Stomach (tissue), 9 donors: ENCODE data around the gene PGRMC2. TPM values are rescaled to one million over a fixed set of nuclear protein-coding genes. Genes with fewer than 3 reads are reported as not detected.

ENCODE experiments used
- DNase-seq, 2 donors: peaks; one replicate each; pipeline versions ENCODE4 v3.0.0 to v3.0.0-alpha.2; 2013 to 2019
- H3K27ac ChIP-seq, 5 donors: fragments of 200-600 bp in 4 of 5; sonication (generic) in 4 of 5; one replicate each; pipeline ENCODE4 v1.5.1; 2013 to 2019; ENCODE audit warnings: mild to moderate bottlenecking in 1 of 5, moderate library complexity in 1 of 5
- H3K27me3 ChIP-seq, 3 donors: fragments of 200-600 bp; sonication (generic); one replicate each; pipeline ENCODE4 v1.5.1; 2017 to 2019; ENCODE audit warnings: mixed run types in 1 of 3
- H3K36me3 ChIP-seq, 4 donors: fragments of 200-600 bp; sonication (generic); 1 replicate in 3 of 4; 2 replicates in 1 of 4; pipeline ENCODE4 v1.5.1; 2016 to 2019
- H3K4me1 ChIP-seq, 4 donors: fragments of 200-600 bp; sonication (generic); one replicate each; pipeline ENCODE4 v1.5.1; 2016 to 2019
- H3K4me3 ChIP-seq, 4 donors: fragments of 200-600 bp; sonication (generic) in 3 of 4; one replicate each; pipeline ENCODE4 v1.5.1; 2016 to 2019; ENCODE audit warnings: mild to moderate bottlenecking in 1 of 4
- H3K9me3 ChIP-seq, 4 donors: fragments of 200-600 bp; sonication (generic); one replicate each; pipeline ENCODE4 v1.5.1; 2016 to 2019
- EP300 ChIP-seq: sonication (generic); formaldehyde crosslinking; IDR thresholded peaks from one replicate; pipeline ENCODE4 v1.6.1; 2017; ENCODE audit warnings: antibody characterized with exemption
- POLR2A ChIP-seq, 4 donors: fragments of 450-650 bp; IDR thresholded peaks; one replicate each; pipeline ENCODE4 v1.6.1; 2016; ENCODE audit warnings: antibody characterized with exemption in 4 of 4, control low read depth in 2 of 4, mild to moderate bottlenecking in 1 of 4, moderate library complexity in 1 of 4
- POLR2AphosphoS5 ChIP-seq, 3 donors: sonication (generic); formaldehyde crosslinking; IDR thresholded peaks; one replicate each; pipeline ENCODE4 v1.6.1; 2016; ENCODE audit warnings: antibody characterized with exemption in 3 of 3
- WGBS, 5 donors: extraction: QIAGEN DNeasy Blood & Tissue Kit in 3 of 5; methylation state at CpG; one replicate each; pipeline versions ENCODE4 v1.1.5 to v1.1.7; 2013 to 2018; 5-methylcytosine and 5-hydroxymethylcytosine counted together
- intact Hi-C: fragments of 100-400 bp; cut with DNase I; formaldehyde crosslinking; loops from one replicate; pipeline ENCODE4 v1.15.1; 2023; ENCODE audit warnings: low total_unique reads
- polyA plus RNA-seq, 3 donors: library from polyadenylated mRNA; stranded (reverse); fragments of 200-250 nt; gene quantifications; one replicate each; pipeline ENCODE4 v1.2.3, GENCODE V29; 2013
- total RNA-seq, 5 donors: library from RNA; depleted of rRNA; stranded (reverse); fragments of >200 nt; gene quantifications; one replicate each; pipeline versions ENCODE4 v1.1.0 to v1.2.3, GENCODE V29; 2014 to 2016
- TF ChIP-seq, protein P1 (sequence below), 7 experiments: fragments of 450-650 bp in 4 of 7; fragments of 200-600 bp in 3 of 7; sonication (generic) in 3 of 7; IDR thresholded peaks; one replicate each; pipeline ENCODE4 v1.5.1; 2016 to 2019; ENCODE audit warnings: antibody characterized with exemption in 7 of 7, control low read depth in 2 of 7, mild to moderate bottlenecking in 1 of 7
- donor health status: healthy with polysubstance abuse.
- donor health status: Bipolar disorder and iron deficiency.
- donor health status: healthy.

PGRMC2 gene
- total and polyA plus RNA-seq, 8 donors, result 7.2 to 101 (median 38.6) TPM

DNA sequence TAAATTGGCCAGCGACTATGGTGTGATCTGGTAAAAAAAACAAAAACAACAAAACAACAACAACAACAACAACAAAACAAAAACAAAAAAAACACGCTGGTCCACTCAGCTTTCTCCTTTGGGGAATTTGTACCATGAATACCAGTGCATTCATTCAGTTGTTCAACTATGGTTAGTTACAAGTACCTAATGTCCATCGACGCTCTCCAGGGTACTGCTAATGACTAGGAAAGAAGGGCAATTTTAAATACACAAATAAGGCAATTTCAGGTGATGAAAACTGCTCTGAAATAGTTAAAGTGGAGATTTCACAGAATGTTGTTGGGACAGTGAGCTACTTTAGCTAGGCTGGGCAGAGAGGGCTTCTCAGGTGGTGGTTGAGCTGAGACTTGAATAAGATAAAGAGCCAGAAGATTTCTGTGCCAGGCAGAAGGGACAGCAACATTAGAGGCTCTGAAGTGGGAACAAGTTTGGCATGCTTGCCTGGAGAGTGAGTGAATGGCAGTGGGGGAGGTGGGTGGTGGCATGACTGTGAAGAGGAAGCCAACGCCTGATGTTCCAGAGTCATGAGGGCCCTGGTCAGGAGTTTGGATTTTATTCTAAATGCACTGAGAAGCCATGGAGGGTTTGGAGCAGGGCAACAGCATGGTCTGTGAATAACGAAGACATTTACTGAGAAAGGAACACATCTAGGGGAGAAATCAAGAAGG lies 45.9 kb upstream of the PGRMC2 start:
- peaks cover 0 to 6% (median 0%) of the 10 kb centered on the region in 4 donors for H3K4me1 ChIP-seq
- H3K27me3 ChIP-seq, result no peaks in the 10 kb centered on the region
- TF ChIP-seq, protein P1, sequence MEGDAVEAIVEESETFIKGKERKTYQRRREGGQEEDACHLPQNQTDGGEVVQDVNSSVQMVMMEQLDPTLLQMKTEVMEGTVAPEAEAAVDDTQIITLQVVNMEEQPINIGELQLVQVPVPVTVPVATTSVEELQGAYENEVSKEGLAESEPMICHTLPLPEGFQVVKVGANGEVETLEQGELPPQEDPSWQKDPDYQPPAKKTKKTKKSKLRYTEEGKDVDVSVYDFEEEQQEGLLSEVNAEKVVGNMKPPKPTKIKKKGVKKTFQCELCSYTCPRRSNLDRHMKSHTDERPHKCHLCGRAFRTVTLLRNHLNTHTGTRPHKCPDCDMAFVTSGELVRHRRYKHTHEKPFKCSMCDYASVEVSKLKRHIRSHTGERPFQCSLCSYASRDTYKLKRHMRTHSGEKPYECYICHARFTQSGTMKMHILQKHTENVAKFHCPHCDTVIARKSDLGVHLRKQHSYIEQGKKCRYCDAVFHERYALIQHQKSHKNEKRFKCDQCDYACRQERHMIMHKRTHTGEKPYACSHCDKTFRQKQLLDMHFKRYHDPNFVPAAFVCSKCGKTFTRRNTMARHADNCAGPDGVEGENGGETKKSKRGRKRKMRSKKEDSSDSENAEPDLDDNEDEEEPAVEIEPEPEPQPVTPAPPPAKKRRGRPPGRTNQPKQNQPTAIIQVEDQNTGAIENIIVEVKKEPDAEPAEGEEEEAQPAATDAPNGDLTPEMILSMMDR (IDR thresholded peaks at IDR 0.05), result no peak
- TF ChIP-seq POLR2A (IDR thresholded peaks at IDR 0.05) (no peak), POLR2AphosphoS5 (IDR thresholded peaks at IDR 0.05) (no peak), EP300 (no peak)
- H3K36me3 ChIP-seq, result no peaks in the 10 kb centered on the region
- H3K27ac ChIP-seq, result no peak overlapping the region
- no peak for DNase-seq
- no peak overlapping the region for H3K4me3 ChIP-seq
- H3K9me3 ChIP-seq, result no peaks in the 10 kb centered on the region
- WGBS, 5 donors, result 87 to 97% (median 91%) methylated on average over 6 of the region's 6 CpGs
- intact Hi-C loops, result no loop called here

DNA sequence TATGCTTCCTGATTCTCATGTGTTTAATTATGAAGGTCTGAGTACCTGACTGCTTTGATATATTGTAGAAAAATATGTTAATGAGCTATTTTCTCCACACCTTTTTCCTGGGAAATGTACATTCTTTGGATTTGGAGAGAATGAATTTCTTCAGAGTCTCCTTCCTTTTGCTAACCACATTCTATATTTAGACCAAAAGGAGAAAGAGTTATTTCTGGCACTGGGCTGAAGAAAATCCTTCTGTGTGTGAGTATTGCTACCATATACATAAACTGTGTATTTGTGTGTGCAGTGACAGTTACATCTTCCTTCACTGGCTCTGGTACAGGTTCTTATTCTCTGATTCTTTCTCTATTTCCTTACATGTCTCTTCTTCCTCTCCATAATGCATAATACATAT lies 44.5 kb upstream of the PGRMC2 start:
- DNase-seq, result no peak
- TF ChIP-seq POLR2A (IDR thresholded peaks at IDR 0.05), result no peak
- TF ChIP-seq POLR2AphosphoS5 (IDR thresholded peaks at IDR 0.05), result no peak
- no peak for TF ChIP-seq EP300
- TF ChIP-seq, protein P1 (IDR thresholded peaks at IDR 0.05), result no peak
- Histone ChIP-seq H3K9me3 (no peaks in the 10 kb centered on the region), H3K4me3 (no peak overlapping the region), H3K36me3 (no peaks in the 10 kb centered on the region), H3K27ac (no peak overlapping the region), H3K27me3 (no peaks in the 10 kb centered on the region), H3K4me1 (no peaks in the 10 kb centered on the region)
- intact Hi-C loops, result no loop called here

DNA sequence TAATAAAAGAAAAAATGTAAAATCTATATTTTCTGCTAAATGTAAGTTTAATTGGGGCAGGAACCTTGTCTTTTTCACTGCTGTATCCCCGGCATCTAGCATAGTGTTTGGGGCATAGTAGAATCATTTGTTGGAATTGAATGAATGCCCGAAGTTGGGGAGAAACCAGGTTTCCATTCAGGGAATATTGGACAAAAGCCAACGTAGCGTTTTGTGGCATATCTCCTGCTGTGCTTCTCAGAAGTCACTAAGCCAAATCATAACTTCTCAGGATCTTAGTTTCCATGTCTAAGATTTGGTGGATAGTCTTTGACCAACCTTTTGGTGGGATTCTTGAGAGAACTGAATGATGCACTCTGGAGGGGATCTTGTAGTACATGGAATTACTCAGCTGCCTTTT lies 42.0 kb upstream of the PGRMC2 start:
- H3K9me3 ChIP-seq, result no peaks in the 10 kb centered on the region
- intact Hi-C loops, result no loop called here
- H3K4me3 ChIP-seq, result no peak overlapping the region
- H3K27me3 ChIP-seq, result no peaks in the 10 kb centered on the region
- TF ChIP-seq POLR2AphosphoS5 (IDR thresholded peaks at IDR 0.05) (no peak), POLR2A (IDR thresholded peaks at IDR 0.05) (no peak), EP300 (no peak)
- TF ChIP-seq, protein P1 (IDR thresholded peaks at IDR 0.05), result no peak
- H3K27ac ChIP-seq, result no peak overlapping the region
- WGBS, 5 donors, result 76 to 88% (median 80%) methylated on average over 4 of the region's 4 CpGs
- H3K4me1 ChIP-seq, result no peaks in the 10 kb centered on the region
- H3K36me3 ChIP-seq, result no peaks in the 10 kb centered on the region
- no peak for DNase-seq

DNA sequence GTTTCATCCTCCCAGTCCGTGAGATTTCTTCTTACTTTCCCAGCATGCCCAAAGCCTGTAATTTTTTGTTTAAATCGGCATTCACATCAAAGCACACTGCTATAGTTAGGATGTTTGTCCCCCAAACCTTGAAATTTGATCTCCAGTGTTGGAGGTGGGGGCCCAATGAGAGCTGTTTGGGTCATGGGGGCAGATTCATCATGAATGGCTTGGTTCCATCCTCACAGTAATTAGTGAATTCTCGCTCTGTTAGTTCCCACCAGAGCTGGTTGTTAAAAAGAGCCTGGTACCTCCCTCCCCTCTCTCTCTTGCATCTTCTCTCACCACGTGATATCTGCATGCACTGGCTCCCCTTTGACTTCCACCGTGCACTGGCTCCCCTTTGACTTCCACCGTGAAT lies 40.5 kb upstream of the PGRMC2 start:
- DNase-seq, result no peak
- Histone ChIP-seq H3K4me3 (no peak overlapping the region), H3K9me3 (no peaks in the 10 kb centered on the region), H3K4me1 (no peaks in the 10 kb centered on the region), H3K27me3 (no peaks in the 10 kb centered on the region), H3K36me3 (peaks cover 0 to 10% (median 0%) of the 10 kb centered on the region in 4 donors), H3K27ac (no peak overlapping the region)
- 77 to 89% (median 85%) methylated on average over 6 of the region's 6 CpGs for WGBS, 5 donors
- intact Hi-C loops, result no loop called here
- no peak for TF ChIP-seq POLR2AphosphoS5 (IDR thresholded peaks at IDR 0.05)

DNA sequence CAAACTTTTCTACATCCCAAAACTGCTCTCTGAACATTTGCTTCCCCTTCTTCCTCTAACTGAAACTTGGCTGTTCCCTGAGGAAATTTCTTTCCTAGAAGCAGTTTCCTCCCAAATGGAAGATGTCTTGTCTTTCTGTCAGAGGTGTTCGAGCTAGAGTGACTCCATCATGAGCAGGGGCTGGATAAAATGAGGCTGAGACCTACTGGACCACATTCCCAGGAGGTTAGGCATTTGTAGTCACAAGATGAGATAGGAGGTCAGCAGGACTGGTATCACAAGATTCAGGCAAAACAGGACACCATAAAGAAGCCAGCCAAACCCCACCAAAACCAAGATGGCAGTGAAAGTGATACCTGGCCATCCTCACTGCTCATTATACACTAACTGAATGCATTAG lies 35.8 kb upstream of the PGRMC2 start:
- WGBS, 5 donors, result 65 to 80% (median 73%) methylated on average over 1 of the region's 1 CpG
- intact Hi-C loops, result no loop called here

More for the DNA sequence above, 35.8 kb upstream of the PGRMC2 start:
- DNase-seq, result no peak
- TF ChIP-seq POLR2AphosphoS5 (IDR thresholded peaks at IDR 0.05), result no peak
- TF ChIP-seq, protein P1 (IDR thresholded peaks at IDR 0.05), result no peak
- no peak for TF ChIP-seq POLR2A (IDR thresholded peaks at IDR 0.05)
- no peak for TF ChIP-seq EP300
- no peak overlapping the region for H3K27ac ChIP-seq
- H3K36me3 ChIP-seq, result peaks cover 0 to 10% (median 0%) of the 10 kb centered on the region in 4 donors
- H3K4me1 ChIP-seq, result no peaks in the 10 kb centered on the region
- no peak overlapping the region for H3K4me3 ChIP-seq
- no peaks in the 10 kb centered on the region for H3K9me3 ChIP-seq
- no peaks in the 10 kb centered on the region for H3K27me3 ChIP-seq
